C1 segment of cervical spinal cord (tissue), 14 donors: ENCODE results near the gene CEACAM8.
"Not testable (repeated sequence)": the region's sequence is repeated elsewhere in the genome, so short reads cannot be mapped to it uniquely, and the experiment has no call there.

Experiments
- DNase-seq, 14 donors: peaks; one replicate each; lab custom pipeline; 2025; lab: John Stamatoyannopoulos, UW

The CEACAM8 gene

DNA sequence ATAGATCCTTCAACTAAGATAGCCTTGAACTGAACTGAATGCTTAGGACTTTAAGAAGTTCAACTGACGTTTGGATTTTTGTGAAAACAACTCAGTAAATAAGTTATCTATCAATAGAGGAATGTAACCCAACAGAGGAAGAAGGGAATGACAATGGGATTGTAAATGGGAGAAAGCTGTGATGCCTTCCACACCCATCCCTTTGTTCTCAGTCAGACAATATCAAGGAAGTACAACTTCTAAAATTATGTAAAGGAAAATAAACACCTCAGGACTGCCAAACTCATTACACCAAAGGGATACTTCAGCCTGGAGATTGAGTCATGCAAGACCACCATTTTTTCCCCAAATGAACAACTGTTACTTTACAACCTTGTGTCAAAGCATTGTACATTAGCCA lies 21.1 kb downstream of the CEACAM8 start:
- DNase-seq, result no peak

DNA sequence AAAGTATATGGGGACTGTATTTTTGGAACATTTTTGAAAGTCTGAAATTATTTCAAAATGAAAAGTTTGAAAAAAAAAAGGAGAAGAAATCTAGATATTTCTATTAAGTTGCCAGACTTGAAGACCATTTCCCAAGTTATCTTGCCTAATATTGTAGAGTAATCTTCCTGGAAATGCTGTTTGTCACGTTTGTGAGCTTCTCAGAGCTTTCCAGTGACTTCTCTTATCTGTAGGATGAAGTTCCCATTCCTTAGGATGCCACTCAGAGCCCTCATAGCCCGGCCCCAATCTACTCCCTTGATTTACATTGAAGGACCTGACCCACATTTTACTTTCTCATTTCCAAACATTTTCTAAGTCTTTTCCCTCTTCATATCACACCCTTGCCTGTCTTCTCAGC lies 23.6 kb downstream of the CEACAM8 start:
- DNase-seq, result no peak

DNA sequence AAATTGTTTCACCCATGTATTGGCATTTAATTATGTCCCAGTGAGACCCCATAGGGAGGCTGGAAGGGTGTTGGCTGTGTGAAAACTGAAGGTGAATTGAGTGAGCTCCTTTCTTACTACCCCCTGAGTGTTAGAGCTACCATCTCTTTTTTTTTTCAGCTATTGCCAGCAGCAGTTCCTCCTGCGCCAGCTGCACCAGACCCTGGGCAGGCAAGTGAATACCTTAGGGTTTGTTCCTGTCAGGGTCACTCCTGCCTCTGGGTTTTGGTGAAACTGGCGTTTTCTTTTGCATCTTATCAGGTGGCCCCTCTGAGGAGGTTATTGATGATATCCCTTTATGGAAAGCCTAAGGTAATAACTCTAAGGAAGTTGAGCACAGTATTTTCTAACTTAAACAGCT lies 25.5 kb downstream of the CEACAM8 start:
- no peak for DNase-seq

DNA sequence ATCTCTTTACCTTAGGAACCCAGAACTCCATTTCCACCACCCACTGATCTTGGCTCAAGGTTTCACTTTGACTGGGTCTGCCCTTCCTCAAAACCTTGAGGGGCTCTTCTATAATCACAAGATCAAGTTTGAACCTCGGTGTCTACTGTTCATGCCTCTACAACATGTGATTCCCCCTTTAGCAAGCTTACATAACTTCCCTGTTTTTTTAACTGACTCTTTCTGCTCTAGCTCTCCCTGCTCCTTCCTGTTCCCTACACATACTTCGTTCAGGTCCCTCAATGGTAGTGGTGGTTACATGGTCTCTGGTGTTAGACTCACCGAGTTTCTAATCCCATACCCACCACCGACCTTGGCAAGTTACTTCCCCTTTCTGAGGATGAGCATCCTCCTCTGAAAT lies 26.7 kb downstream of the CEACAM8 start:
- DNase-seq, result peak in 2 of 14 donors; percentile 13 to 31

DNA sequence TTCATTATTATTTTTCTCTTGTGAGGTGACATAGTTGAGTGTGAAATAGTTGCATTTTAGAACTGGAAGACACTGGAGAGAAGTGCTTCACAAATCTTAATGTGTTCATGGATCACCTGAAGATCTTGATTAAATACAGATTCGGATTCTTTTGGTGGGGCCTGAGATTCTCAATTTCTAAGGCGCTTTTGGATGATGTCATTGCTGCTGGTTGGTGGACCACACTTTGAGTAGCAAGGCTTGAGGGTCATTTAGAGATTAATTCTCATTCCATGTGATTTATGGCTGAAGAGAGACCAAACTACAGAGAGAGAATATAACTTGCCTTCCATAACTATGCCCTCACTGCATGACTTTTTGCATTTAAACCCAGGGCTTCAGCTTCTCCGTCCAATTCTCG lies 27.2 kb downstream of the CEACAM8 start:
- no peak for DNase-seq

DNA sequence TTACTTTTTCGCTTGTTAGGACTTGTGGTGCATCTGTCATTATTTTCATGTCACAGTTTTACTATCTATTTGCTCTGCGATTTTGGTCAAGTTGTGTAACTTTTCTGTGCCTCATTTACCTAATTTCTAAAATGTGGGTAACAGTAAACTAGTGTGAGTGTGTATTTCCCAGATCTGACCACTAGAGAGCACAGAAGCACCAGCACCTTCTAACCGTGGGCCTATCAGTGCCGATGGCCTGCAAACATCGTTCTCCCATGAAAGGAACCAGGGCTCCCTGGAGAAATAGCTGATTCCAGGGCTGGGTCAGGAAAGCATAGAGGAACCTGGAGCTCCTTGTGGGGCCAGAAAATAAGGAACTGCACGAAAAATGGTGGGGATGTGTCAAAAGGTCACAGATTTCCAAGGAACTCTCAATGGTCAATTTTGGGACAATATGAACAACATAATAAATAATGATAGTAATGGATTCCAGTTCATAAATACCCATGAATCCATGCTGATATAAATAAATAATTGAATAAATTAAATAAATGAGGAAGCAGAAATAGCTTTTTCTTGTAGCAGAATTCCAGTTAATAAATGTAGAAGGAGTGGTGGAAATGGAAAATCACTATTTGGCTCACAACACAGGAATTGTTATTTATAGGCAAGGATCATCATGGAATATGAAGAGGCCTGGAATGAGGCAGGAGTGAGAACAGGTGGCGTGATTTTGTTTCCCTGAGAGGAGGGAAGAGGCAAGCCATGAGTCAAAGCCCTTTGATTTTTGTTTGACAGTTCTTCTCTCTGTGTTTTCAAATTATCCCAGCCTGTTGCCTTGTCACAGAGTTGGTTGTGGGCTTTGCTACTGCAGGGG lies 31.1 kb downstream of the CEACAM8 start:
- DNase-seq, result peak in 6 of 14 donors; percentile 7 to 75 (median 24)

DNA sequence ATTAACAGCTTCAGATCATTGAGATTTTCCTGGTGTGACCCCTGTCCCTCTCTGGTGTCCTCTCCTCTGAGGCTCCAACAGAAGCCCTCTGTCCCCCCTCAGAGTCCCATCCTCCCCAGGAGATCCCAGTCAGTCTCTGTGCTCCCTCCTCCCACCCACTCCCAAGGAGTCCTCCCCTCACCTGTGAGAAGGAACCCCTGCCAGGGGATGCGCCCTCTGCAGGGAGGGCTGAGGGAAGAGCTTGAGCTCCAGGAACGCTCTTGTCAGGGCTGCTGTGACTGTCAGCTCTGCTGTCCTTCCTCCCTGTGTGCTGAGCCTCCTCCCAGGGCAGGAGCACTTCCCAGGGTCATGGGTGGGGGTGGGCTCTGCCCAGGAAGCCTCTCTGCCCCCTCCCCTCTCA lies 33.2 kb downstream of the CEACAM8 start:
- no peak for DNase-seq

DNA sequence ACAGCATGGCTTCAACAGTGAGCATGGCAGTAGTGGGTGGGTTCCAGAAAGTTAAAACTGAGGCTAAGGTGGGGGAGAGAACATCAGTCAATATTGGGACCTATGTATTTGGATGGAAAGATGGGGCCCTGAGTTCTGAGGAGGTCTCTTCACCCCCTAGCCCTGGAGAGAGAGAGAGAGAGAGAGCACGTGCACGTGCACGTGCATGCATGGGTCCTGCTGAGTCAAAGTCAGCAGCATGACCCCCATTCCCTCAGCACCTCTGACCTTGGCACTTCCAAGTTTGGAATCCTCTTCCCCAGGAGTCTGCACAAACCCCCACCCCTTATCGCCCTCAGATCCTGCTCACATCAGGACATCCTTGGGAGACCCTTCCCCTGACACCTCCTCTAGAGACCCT lies 34.0 kb downstream of the CEACAM8 start:
- DNase-seq, result no peak

DNA sequence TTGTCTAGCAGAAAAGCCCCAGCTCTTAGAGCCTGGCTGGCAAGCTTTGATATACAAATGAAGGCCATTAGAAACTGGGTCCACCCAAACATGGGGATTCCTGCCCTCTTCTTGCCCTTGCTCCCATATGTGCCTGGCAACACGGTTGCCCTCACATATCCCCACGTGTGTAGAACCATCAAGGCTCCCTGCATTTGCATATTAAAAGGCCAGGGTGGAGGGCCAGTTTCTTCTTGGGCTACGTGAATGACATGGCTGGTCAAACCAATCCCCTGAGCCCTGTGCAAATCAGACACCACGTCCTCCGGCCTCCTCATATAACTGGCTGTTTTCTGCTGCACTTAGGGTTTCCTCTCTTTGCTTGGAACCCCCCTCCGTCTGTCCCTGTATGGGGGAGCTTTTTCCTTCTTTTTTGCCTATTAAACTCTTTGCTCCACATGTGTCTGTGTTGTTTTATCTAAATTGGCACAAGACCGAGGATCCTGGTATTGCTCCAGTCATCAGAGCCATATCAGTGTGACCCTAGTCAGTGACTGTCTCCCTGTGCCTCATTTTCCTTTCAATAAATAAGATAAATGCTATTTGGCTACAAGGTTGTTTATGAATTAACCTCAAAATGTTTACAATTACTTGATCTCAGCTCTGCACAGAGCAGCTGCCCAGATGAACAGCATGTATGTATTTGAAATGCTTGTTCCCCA lies 36.1 kb downstream of the CEACAM8 start:
- no peak for DNase-seq

DNA sequence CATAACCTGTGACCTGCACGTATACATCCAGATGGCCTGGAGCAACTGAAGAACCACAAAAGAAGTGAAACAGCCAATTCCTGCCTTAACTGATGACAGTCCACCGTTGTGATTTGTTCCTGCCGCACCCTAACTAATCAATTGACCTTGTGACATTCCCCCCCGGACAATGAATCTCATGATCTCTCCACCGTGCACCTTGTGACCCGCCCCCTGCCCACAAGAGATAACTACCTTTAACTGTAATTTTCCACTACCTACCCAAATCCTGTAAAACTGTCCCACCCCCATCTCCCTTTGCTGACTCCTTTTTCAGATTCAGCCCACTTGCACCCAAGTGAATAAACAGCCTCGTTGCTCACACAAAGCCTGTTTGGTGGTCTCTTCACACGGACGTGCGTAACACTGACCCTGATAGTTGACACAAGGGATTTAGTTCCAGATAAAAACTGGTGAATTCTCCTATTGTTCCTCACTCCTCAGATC lies 37.3 kb downstream of the CEACAM8 start:
- not testable (repeated sequence) for DNase-seq

DNA sequence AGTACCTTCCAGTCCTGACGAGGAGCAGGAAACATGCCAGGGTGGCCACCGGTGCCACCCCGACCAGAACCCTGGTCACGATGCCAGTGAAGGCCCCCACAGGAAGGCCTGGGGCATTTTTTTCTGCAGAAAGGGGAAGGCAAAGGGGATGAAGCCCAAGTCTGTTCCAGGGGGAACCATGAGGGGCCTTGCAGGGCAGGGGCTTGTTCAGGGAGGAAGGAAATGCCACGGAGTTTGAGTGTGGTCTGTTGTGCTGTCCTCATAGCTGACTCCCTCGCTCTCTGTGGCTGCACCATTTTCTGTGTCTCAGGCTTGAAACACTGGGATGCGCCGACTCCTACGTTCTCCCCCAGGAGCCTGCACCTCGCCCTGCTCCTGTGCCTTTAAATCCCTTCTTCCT lies 38.9 kb downstream of the CEACAM8 start:
- peak in 4 of 14 donors; percentile 33 to 64 (median 47) for DNase-seq

DNA sequence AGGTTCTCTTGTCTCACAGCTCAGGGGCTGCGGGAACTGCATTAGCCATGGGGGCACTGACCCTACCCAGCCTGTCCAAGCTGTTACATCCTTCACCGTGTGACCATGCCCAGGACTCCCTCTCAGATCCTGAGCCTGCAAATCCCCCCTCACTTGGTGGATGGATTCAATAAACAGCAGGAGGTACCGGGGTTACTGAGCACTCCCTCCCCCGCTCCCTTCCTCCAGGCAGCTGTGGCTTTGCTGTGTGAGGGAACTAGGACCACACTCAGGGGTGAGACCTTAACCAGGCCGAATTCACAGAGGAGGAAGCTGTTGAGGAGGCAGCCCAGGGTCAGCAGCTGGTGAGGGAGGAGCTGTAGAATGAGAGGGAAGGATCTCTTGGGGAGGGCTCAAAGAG lies 39.4 kb downstream of the CEACAM8 start:
- DNase-seq, result peak in 2 of 14 donors; percentile 37 to 57

DNA sequence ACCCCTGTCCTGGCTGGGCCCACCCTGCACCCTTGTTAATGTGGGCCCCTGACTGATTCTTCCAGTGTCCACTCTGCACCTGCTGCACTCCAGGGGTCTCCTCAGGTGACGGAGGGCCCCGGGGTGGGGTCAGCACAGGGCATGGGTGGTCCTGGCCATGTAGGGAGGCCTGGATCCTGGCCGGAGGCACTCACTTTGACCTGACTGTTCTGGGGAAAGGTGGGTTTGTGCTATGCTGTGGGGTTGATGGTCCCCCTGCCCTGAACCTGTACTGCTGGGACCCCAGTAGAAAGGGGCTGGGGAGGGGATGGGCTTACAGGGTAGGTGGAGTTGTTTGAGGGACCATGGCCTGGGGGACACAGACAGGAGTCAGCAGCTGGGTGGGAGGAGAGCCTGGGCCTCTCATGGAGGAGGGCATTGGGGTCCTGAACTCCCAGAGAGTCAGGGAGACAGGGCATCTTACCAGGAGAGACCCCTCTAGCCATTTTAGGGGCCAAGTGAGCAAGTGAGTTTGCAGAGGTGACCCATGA lies 40.6 kb downstream of the CEACAM8 start:
- no peak for DNase-seq

DNA sequence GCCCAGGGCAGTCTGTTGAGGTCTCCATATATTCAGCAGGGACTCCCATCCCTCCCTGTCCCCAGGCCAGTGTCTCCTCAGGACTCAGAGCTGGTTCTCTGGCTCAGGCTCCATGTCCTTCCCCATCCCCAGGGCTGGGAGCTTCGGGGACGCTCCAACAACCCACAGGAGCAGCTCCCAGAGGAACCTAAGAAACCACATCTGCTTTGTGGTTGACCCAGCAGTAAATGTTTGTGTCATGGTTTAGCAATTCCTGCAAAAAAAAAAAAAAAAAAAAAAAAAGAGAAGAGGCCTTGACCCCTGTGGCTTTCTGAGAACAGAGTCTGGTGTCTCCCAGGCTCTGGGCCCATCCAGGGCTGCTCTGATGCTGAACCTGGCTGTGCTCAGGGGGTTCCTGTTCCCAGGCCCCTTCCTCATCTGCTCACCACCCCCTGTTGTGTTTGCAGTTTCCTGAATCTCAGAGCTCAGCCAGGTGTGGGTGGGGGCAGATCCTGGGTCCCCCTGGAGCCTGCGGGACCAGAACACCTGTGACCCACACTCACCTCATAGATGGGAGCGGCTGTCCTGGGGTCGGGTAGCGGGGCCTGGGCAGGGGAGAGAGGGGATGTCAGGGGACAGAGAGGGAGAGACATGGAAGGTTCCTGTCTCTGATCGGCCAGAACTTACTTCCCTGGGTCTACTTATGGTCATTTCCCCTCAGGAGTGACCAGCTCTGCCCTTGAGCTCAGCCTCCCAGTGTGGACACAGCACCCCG lies 41.3 kb downstream of the CEACAM8 start:
- DNase-seq, result peak in 1 of 14 donors; percentile 10

DNA sequence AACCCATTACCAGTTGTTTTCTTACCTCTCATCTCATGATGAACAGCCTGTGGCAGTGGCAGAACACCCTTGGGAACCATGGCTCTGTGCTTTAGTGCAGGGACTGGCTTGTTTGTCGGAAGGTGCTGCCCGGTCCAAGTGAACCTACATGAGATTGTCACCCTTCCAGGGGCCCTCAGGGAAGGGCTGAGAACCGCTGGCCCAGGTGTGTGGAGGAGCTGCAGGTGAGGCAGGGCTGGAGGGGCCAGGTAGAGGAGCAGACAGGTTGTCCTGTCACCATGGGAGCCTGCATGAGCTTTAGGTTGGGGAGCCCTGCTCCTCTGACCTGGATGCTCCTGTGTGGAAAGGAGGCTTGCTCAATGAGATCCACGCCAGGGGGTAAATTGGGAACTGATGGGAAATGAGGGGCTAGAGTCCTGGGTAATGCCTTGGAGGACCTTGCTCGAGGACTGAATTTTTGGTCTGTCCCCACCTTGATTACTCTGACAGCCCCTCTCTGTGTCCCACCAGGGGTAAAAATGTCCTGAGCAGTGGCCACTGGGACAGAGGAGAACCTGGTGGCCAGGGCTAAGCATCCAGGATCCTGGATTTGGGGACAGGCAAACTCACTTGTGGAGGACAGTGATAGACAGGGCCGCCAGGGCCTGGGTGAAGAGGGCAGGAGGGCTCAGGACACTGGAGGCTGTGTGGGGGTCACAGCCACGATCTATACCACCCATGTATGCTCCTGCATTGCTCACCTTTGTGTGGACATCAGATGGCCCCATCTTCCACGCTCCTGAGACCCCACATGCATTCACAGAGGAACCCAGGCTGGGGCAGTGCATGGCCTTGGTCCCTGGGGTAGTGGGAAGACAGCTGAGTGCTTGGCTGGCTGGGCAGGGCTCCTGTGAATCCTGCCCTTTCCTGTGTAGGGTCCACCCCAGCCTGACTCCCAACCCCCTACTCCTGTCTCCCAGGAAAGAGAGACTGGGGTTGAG lies 42.3 kb downstream of the CEACAM8 start:
- DNase-seq, result no peak

DNA sequence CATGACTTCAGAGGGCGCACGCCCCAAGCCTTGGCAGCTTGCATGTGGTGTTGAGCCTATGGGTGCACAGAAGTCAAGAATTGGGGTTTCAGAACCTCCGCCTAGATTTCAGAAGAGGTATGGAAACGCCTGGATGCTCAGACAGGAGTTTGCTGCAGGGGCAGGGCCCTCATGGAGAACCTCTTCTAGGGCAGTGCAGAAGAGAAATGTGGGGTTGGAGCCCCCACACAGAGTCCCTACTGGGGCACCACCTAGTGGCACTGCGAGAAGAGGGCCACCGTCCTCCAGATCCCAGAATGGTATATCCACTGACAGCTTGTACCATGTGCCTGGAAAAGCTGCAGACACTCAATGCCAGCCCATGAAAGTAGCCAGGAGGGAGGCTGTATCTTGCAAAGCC lies 44.2 kb downstream of the CEACAM8 start:
- DNase-seq, result not testable (repeated sequence)

DNA sequence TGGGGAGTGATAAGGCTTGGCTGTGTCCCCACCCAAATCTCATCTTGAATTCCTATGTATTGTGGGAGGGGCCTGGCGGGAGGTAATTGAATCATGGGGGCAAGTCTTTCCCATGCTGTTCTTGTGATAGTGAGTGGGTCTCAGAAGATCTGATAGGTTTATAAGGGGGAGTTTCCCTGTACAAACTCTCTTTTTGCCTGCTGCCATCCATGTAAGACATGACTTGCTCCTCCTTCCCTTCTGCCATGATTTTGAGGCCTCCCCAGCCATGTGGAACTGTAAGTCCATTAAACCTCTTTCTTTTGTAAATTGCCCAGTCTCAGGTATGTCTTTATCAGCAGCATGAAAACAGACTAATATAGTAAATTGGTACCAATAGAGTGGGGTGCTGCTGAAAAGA lies 45.7 kb downstream of the CEACAM8 start:
- DNase-seq, result not testable (repeated sequence)

DNA sequence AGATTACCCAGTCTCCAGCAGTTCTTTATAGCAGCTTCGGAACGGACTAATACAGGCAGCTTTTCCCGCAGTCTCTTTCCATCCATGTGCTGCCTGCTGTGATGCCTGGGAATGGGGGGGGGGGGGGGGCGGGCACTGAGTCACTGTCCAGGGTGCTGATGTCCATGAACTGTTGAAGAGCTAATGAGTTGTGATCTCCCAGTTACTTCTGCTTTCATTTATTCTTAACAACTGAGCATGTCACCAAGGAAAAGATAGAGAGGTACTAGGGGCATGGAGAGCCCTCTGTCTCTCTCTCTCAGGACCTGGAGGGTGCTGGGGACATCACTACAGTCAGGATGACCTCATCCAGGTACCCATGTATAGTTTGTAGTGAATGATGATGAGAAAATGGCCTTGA lies 46.2 kb downstream of the CEACAM8 start:
- no peak for DNase-seq

DNA sequence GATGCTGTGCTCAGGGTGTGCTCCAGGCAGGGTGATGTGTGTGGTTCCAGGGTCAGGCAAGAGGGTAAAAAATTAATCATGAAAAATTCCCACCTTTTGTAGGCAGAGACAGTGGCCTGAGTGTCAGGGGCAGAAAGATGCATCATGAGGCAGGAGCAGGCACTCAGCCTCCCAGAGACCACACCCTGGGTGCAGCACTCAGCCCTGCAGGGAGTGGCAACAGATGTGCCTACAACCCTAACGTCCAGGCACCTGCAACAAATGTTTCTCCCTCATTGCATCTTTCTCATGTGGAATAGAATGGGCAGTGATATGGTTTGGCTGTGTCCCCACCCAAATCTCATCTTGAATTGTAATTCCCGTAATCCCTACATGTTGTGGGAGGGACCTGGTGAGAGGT lies 46.8 kb downstream of the CEACAM8 start:
- no peak for DNase-seq

DNA sequence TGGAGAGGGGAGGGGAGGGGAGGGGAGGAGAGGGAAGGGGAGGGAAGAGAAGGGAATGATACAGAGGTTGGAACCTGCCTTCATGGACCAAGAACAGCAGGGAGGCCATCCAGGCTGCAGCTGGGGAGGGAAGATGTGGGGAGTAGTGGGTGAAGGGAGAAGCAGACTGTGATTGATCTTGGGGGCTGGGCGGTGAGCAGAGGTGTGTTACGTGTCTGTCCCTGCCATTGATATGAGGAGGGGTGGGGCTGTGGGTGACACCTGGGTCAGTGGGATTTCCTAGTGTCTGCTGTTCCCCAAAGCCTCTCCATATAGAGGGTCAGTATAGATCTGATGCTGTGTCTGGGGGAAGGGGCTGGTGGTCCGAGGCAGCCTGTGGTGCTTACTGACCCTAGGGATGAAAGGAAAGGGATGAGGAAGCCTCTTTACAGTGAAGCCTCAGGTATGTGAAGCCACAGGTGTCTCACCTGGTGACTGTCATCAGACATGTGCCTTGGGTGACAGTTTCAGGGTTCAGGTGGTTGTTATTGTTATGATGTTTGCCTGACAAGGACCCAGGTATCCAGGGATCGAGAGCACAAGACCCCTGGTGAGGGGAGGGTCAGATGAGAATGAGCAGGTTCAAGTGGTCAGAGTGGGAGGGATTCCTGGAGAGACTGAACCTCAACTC lies 47.8 kb downstream of the CEACAM8 start:
- no peak for DNase-seq
